Astrocyte (in vitro differentiated cells and primary cell): Measurements from ENCODE around the gene PTPRN2.
"Not testable (repeated sequence)": the region's sequence is repeated elsewhere in the genome, so short reads cannot be mapped to it uniquely, and the experiment has no call there.

Experiments used
- EZH2 ChIP-seq: IDR thresholded peaks from 2 replicates; pipeline ENCODE4 v1.6.1; 2012; ENCODE audit warnings: mild to moderate bottlenecking, low read length, inconsistent platforms; ENCODE audit not compliant: insufficient read depth
- TF ChIP-seq, protein P1 (sequence below): IDR thresholded peaks from 2 replicates; pipeline ENCODE4 v1.5.1; 2011; ENCODE audit warnings: low read depth, mild to moderate bottlenecking, inconsistent platforms, low read length, moderate library complexity; ENCODE audit not compliant: insufficient read depth

- TF ChIP-seq, protein P1, sequence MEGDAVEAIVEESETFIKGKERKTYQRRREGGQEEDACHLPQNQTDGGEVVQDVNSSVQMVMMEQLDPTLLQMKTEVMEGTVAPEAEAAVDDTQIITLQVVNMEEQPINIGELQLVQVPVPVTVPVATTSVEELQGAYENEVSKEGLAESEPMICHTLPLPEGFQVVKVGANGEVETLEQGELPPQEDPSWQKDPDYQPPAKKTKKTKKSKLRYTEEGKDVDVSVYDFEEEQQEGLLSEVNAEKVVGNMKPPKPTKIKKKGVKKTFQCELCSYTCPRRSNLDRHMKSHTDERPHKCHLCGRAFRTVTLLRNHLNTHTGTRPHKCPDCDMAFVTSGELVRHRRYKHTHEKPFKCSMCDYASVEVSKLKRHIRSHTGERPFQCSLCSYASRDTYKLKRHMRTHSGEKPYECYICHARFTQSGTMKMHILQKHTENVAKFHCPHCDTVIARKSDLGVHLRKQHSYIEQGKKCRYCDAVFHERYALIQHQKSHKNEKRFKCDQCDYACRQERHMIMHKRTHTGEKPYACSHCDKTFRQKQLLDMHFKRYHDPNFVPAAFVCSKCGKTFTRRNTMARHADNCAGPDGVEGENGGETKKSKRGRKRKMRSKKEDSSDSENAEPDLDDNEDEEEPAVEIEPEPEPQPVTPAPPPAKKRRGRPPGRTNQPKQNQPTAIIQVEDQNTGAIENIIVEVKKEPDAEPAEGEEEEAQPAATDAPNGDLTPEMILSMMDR: not testable (repeated sequence)
- not testable (repeated sequence) for TF ChIP-seq EZH2
Measured at GRCh38 chr7:158626289-158626688, 38.7 kb upstream of the PTPRN2 start.
